ENCODE results near the gene WDR11. TPM values are rescaled to one million over a fixed set of nuclear protein-coding genes. Genes with fewer than 3 reads are reported as not detected.

WDR11 gene
- total RNA-seq, 2 experiments from 2014 or later, result 33.9 to 36.0 TPM

DNA sequence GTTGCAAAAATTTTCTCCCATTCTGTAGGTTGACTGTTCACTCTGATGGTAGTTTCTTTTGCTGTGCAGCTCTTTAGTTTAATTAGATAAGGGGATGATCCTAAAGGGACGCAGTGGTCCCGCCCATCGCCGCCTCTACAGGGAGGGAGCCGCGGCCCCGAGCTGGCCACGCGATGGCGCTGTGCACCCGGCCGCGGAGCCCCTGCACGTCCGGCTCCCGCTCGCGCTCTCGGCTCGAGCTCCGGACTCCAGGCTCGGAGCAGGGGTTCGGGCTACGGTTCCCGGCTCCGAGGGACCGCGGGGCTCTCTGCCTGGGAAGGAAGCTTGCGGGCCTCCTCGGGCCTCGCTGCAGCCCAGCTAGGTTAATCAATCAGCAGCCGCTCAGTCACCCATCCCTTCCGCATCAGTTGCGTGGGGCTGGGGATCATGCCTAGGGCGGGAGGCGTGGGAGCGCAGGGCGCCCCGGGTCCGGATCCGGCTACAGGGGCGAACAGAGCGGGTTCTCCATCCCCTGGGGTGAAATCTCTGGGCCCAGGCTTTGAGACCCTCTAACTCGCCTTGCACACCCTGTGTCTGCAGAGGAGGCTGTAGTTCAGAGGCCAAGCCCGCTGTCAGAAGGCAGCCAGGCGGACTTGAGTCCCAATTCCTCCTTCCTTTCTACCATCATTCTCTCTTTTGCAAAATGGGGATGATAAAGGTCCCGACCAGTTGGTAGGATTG, 97.9 kb downstream of the WDR11 start:
- H3K4me1 Mint-ChIP-seq (ENCODE audit: low read depth), result no peaks in the 10 kb centered on the region
- peaks cover 5% of the 10 kb centered on the region for H3K9me3 Mint-ChIP-seq
- ChIA-PET CTCF (interaction anchor here (0.6 to 2.1 kb wide), 30 partner anchors 8 to 952 kb away, joined by 3 to 15 read pairs (median 4); no protein-coding TSS in a partner anchor), POLR2A (no interaction called here)
- ATAC-seq (peak; percentile 98), DNase-seq (peak; percentile 68)
- H3K4me3 Mint-ChIP-seq, result no peak overlapping the region
- H3K27ac Mint-ChIP-seq, result no peak overlapping the region
- no peaks in the 10 kb centered on the region for H3K36me3 Mint-ChIP-seq (ENCODE audit: low read depth)
- H3K27me3 Mint-ChIP-seq, result peaks cover 35% of the 10 kb centered on the region
- intact Hi-C loops (cut with micrococcal nuclease), result loop anchor here (10.0 kb wide), 1 partner anchor 786 kb away; no protein-coding TSS in a partner anchor
- TF ChIP-seq CTCF (IDR thresholded peaks at IDR 0.05), result peak; percentile 75

DNA sequence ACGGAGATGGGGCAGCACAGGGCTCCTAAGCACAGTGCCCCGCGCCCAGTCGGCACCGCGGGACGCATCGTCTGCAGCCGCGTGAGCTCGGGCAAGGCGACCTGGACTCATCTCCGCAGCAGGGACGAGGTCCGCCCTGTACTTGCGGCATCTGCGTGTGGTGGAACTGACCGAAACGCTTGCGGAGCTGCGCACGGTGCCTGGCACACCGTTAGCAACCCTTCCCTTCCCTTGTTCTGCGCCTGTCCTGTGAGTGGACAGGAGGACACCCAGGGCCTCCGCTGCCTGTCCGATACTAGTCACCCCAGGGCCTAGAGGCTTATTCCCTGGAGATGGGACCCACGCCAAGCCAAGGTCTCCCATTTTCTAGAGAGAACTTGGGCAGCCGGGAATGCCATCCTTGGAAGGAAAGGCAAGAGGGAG, 98.5 kb downstream of the WDR11 start:
- Mint-ChIP-seq H3K36me3 (ENCODE audit: low read depth) (no peaks in the 10 kb centered on the region), H3K27ac (no peak overlapping the region), H3K27me3 (peaks cover 35% of the 10 kb centered on the region), H3K9me3 (peaks cover 6% of the 10 kb centered on the region), H3K4me3 (no peak overlapping the region), H3K4me1 (ENCODE audit: low read depth) (no peaks in the 10 kb centered on the region)
- DNase-seq (no peak), ATAC-seq (no peak)
- ChIA-PET POLR2A (no interaction called here), CTCF (interaction anchor here (0.6 to 2.1 kb wide), 23 partner anchors 8 to 952 kb away, joined by 3 to 15 read pairs (median 4); no protein-coding TSS in a partner anchor)
- TF ChIP-seq CTCF (IDR thresholded peaks at IDR 0.05), result no peak
- intact Hi-C loops (cut with micrococcal nuclease), result loop anchor here (10.0 kb wide), 2 partner anchors 655 to 785 kb away; no protein-coding TSS in a partner anchor

DNA sequence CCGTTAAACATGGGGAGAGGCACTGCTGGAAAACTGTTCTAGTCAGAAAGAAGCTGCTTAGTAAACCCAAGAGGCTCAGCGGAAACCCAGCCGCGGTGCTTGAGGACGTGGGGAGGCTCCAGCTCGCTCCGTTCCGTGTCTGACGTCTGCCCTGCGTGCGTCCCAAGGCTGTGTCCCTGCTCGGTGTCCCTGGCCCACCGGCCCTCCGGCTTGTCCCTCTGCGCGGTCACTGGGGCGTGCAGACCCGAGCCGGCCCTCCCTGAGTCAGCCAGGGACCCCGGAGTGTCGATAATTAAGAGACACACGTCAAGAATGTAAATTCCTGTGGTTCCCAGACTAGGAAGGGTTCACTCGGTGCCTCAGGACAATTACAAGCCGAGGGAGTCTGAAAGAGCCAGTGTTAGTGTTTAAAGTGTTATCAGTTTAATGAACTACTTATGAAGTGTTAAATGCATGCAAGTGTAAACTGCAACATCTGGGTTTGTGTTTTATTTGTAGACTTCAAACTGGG, 98.9 kb downstream of the WDR11 start:
- Mint-ChIP-seq H3K4me3 (no peak overlapping the region), H3K27me3 (peaks cover 35% of the 10 kb centered on the region), H3K4me1 (ENCODE audit: low read depth) (no peaks in the 10 kb centered on the region), H3K27ac (no peak overlapping the region), H3K36me3 (ENCODE audit: low read depth) (no peaks in the 10 kb centered on the region), H3K9me3 (peaks cover 6% of the 10 kb centered on the region)
- CTCF ChIA-PET, result interaction anchor here (1.6 to 2.1 kb wide), 5 partner anchors 7 to 951 kb away, joined by 4 to 11 read pairs (median 10); no protein-coding TSS in a partner anchor
- POLR2A ChIA-PET, result no interaction called here
- DNase-seq, result no peak
- no peak for TF ChIP-seq CTCF (IDR thresholded peaks at IDR 0.05)
- no peak for ATAC-seq
- intact Hi-C loops (cut with micrococcal nuclease), result loop anchor here (10.0 kb wide), 1 partner anchor 655 kb away; no protein-coding TSS in a partner anchor

- H3K4me1 Mint-ChIP-seq (ENCODE audit: low read depth), result no peaks in the 10 kb centered on the region
- no peak overlapping the region for H3K4me3 Mint-ChIP-seq
- peaks cover 6% of the 10 kb centered on the region for H3K9me3 Mint-ChIP-seq
- no peak for TF ChIP-seq CTCF (IDR thresholded peaks at IDR 0.05)
- no peak overlapping the region for H3K27ac Mint-ChIP-seq
- DNase-seq (no peak), ATAC-seq (no peak)
- H3K27me3 Mint-ChIP-seq, result peaks cover 38% of the 10 kb centered on the region
- H3K36me3 Mint-ChIP-seq (ENCODE audit: low read depth), result no peaks in the 10 kb centered on the region
- POLR2A ChIA-PET, result no interaction called here
- CTCF ChIA-PET, result no interaction called here
- intact Hi-C loops (cut with micrococcal nuclease), result loop anchor here (10.0 kb wide), 1 partner anchor 654 kb away; no protein-coding TSS in a partner anchor
These were observed 100.1 kb downstream of the WDR11 start for GRCh38 chr10:120951288-120951687.

GRCh38 chr10:120953897-120954296, 102.7 kb downstream of the WDR11 start:
- Mint-ChIP-seq H3K36me3 (ENCODE audit: low read depth) (no peaks in the 10 kb centered on the region), H3K27ac (no peak overlapping the region), H3K4me1 (ENCODE audit: low read depth) (no peaks in the 10 kb centered on the region), H3K9me3 (peaks cover 6% of the 10 kb centered on the region), H3K4me3 (no peak overlapping the region), H3K27me3 (peaks cover 26% of the 10 kb centered on the region)
- ChIA-PET POLR2A (no interaction called here), CTCF (no interaction called here)
- intact Hi-C loops (cut with micrococcal nuclease), result loop anchor here (10.0 kb wide), 1 partner anchor 651 kb away; no protein-coding TSS in a partner anchor
- DNase-seq (no peak), ATAC-seq (no peak)
- TF ChIP-seq CTCF (IDR thresholded peaks at IDR 0.05), result no peak

All from activated CD8-positive, alpha-beta T cell treated with anti-CD3 and anti-CD28 coated beads for 36 hours (primary cell).